SJSA1 (cell line): ENCODE results near the gene ERFE. TPM values are rescaled to one million over a fixed set of nuclear protein-coding genes. Genes with fewer than 3 reads are reported as not detected.

Experiments used
- DNase-seq, 2 experiments: peaks; one replicate each; pipeline ENCODE4 v3.0.0-alpha.2; 2015 to 2020; ENCODE audit warnings: low spot score in 2 of 2, low read depth in 1 of 2
- H3K27ac ChIP-seq: fragments of 250-450 bp; sonication (Bioruptor Pico); 2 replicates; pipeline ENCODE4 v1.5.1; 2020; ENCODE audit warnings: mild to moderate bottlenecking, moderate library complexity
- H3K27me3 ChIP-seq: fragments of 250-450 bp; sonication (Bioruptor Pico); replicated peaks from 2 replicates; pipeline ENCODE4 v1.5.1; 2020; ENCODE audit warnings: mild to moderate bottlenecking, moderate library complexity
- H3K36me3 ChIP-seq: fragments of 250-450 bp; sonication (Bioruptor Pico); 2 replicates; pipeline ENCODE4 v1.5.1; 2020; ENCODE audit warnings: mild to moderate bottlenecking
- H3K4me1 ChIP-seq: fragments of 250-450 bp; sonication (Bioruptor Pico); replicated peaks from 2 replicates; pipeline ENCODE4 v1.6.1; 2021; ENCODE audit warnings: mild to moderate bottlenecking
- H3K4me3 ChIP-seq: fragments of 250-450 bp; sonication (Bioruptor Pico); 2 replicates; pipeline ENCODE4 v1.5.1; 2020; ENCODE audit warnings: mild to moderate bottlenecking
- H3K9me3 ChIP-seq: fragments of 250-450 bp; sonication (Bioruptor Pico); replicated peaks from 2 replicates; pipeline ENCODE4 v1.5.1; 2020; ENCODE audit warnings: mild to moderate bottlenecking
- total RNA-seq: library from RNA; depleted of rRNA; stranded (reverse); fragments of >200 nt; shearing (Covaris generic); gene quantifications from 2 replicates; pipeline ENCODE4 v1.2.3, GENCODE V29; 2014

The ERFE gene
- total RNA-seq, 1 experiment from 2014 or later: 14.9 TPM

- 0 out of 2 replicates have a peak, but pooled peaks cover under 1% of the 10 kb centered on the region for H3K4me1 ChIP-seq
- H3K27ac ChIP-seq: no peak overlapping the region
- H3K9me3 ChIP-seq: no peaks in the 10 kb centered on the region; the same call in 1 of the 2 replicates
- H3K27me3 ChIP-seq: no peaks in the 10 kb centered on the region
- no peak for DNase-seq
- no peaks in the 10 kb centered on the region for H3K36me3 ChIP-seq
- no peak overlapping the region for H3K4me3 ChIP-seq
Measured at GRCh38 chr2:238149841-238150572, 8.8 kb upstream of the ERFE start.

- no peak for DNase-seq
- H3K27me3 ChIP-seq: no peaks in the 10 kb centered on the region
- H3K4me1 ChIP-seq: no peaks in the 10 kb centered on the region
- H3K27ac ChIP-seq: no peak overlapping the region
- H3K9me3 ChIP-seq: no peaks in the 10 kb centered on the region; the same call in 1 of the 2 replicates
- no peak overlapping the region for H3K4me3 ChIP-seq
- no peaks in the 10 kb centered on the region for H3K36me3 ChIP-seq
Measured at GRCh38 chr2:238150686-238151085, 8.1 kb upstream of the ERFE start.

- no peak for DNase-seq
- no peak overlapping the region for H3K27ac ChIP-seq
Measured at GRCh38 chr2:238151205-238151604, 7.6 kb upstream of the ERFE start.

GRCh38 chr2:238151628-238152235 lies 7.0 kb upstream of the ERFE start:
- Histone ChIP-seq H3K36me3 (no peaks in the 10 kb centered on the region), H3K27me3 (no peaks in the 10 kb centered on the region), H3K4me1 (no peaks in the 10 kb centered on the region), H3K9me3 (no peaks in the 10 kb centered on the region; the same call in 1 of the 2 replicates), H3K4me3 (no peak overlapping the region), H3K27ac (no peak overlapping the region)
- DNase-seq: no peak

More at GRCh38 chr2:238151205-238151604, 7.6 kb upstream of the ERFE start:
- H3K27me3 ChIP-seq: no peaks in the 10 kb centered on the region
- no peaks in the 10 kb centered on the region for H3K4me1 ChIP-seq
- no peaks in the 10 kb centered on the region for H3K36me3 ChIP-seq
- H3K4me3 ChIP-seq: no peak overlapping the region
- no peaks in the 10 kb centered on the region; the same call in 1 of the 2 replicates for H3K9me3 ChIP-seq

- Histone ChIP-seq H3K4me1 (no peaks in the 10 kb centered on the region), H3K4me3 (no peak overlapping the region), H3K27ac (no peak overlapping the region), H3K9me3 (no peaks in the 10 kb centered on the region; the same call in 1 of the 2 replicates), H3K36me3 (no peaks in the 10 kb centered on the region), H3K27me3 (no peaks in the 10 kb centered on the region)
- no peak for DNase-seq
Measured at GRCh38 chr2:238152771-238153688, 5.7 kb upstream of the ERFE start.

GRCh38 chr2:238154570-238154969 lies 4.2 kb upstream of the ERFE start:
- Histone ChIP-seq H3K9me3 (no peaks in the 10 kb centered on the region; the same call in 1 of the 2 replicates), H3K4me3 (no peak overlapping the region), H3K36me3 (no peaks in the 10 kb centered on the region), H3K27ac (no peak overlapping the region), H3K27me3 (no peaks in the 10 kb centered on the region), H3K4me1 (peaks cover 8% of the 10 kb centered on the region)
- no peak for DNase-seq

- Histone ChIP-seq H3K36me3 (no peaks in the 10 kb centered on the region), H3K4me3 (no peak overlapping the region), H3K9me3 (no peaks in the 10 kb centered on the region; the same call in 1 of the 2 replicates), H3K4me1 (peaks cover 11% of the 10 kb centered on the region), H3K27me3 (no peaks in the 10 kb centered on the region), H3K27ac (no peak overlapping the region)
- DNase-seq: no peak
Measured at GRCh38 chr2:238155051-238155760, 3.6 kb upstream of the ERFE start.

- no peak overlapping the region for H3K27ac ChIP-seq
- no peak for DNase-seq
- no peaks in the 10 kb centered on the region; the same call in 1 of the 2 replicates for H3K9me3 ChIP-seq
- H3K4me3 ChIP-seq: no peak overlapping the region
- H3K36me3 ChIP-seq: no peaks in the 10 kb centered on the region
- H3K4me1 ChIP-seq: peaks cover 12% of the 10 kb centered on the region
- no peaks in the 10 kb centered on the region for H3K27me3 ChIP-seq
Measured at GRCh38 chr2:238155761-238156694, 2.7 kb upstream of the ERFE start.

- Histone ChIP-seq H3K36me3 (no peaks in the 10 kb centered on the region), H3K27ac (no peak overlapping the region), H3K4me3 (no peak overlapping the region), H3K9me3 (no peaks in the 10 kb centered on the region; the same call in 1 of the 2 replicates), H3K27me3 (no peaks in the 10 kb centered on the region), H3K4me1 (peaks cover 12% of the 10 kb centered on the region)
- no peak for DNase-seq
Measured at GRCh38 chr2:238157506-238158017, 1.2 kb upstream of the ERFE start.

- no peaks in the 10 kb centered on the region; the same call in 1 of the 2 replicates for H3K9me3 ChIP-seq
Measured at GRCh38 chr2:238158018-238158508, 707 bp upstream of the ERFE start.

GRCh38 chr2:238159071-238159539 lies 335 bp downstream of the ERFE start:
- H3K36me3 ChIP-seq: no peaks in the 10 kb centered on the region
- H3K27ac ChIP-seq: no peak overlapping the region
- DNase-seq: no peak
- H3K27me3 ChIP-seq: no peaks in the 10 kb centered on the region
- H3K9me3 ChIP-seq: no peaks in the 10 kb centered on the region; the same call in 1 of the 2 replicates
- peak overlapping the region; percentile 45 for H3K4me3 ChIP-seq
- H3K4me1 ChIP-seq: peaks cover 18% of the 10 kb centered on the region

More at GRCh38 chr2:238158018-238158508, 707 bp upstream of the ERFE start:
- Histone ChIP-seq H3K4me3 (no peak overlapping the region), H3K27me3 (no peaks in the 10 kb centered on the region), H3K4me1 (peaks cover 12% of the 10 kb centered on the region), H3K36me3 (no peaks in the 10 kb centered on the region), H3K27ac (no peak overlapping the region)
- no peak for DNase-seq
